KMS-11 (cell line): ENCODE data around the gene GOLM1.

Source experiments
- H2AFZ ChIP-seq: fragments of 200-600 bp; sonication (generic); 2 replicates; pipeline ENCODE4 v1.6.1; 2016; ENCODE audit warnings: antibody characterized with exemption, mixed run types, low read depth
- H3K27ac ChIP-seq: fragments of 200-600 bp; sonication (generic); 2 replicates; pipeline ENCODE4 v1.6.1; 2016; ENCODE audit warnings: mild to moderate bottlenecking, mixed run types
- H3K27me3 ChIP-seq: fragments of 200-600 bp; sonication (generic); 2 replicates; pipeline ENCODE4 v1.6.1; 2017; ENCODE audit warnings: mild to moderate bottlenecking, low read depth, mixed run types, moderate library complexity; ENCODE audit not compliant: insufficient read depth
- H3K36me3 ChIP-seq: fragments of 200-600 bp; sonication (generic); 2 replicates; pipeline ENCODE4 v1.6.1; 2017; ENCODE audit warnings: mild to moderate bottlenecking, mixed run types; ENCODE audit not compliant: insufficient read depth
- H3K4me1 ChIP-seq: fragments of 200-600 bp; sonication (generic); 2 replicates; pipeline ENCODE4 v1.6.1; 2016; ENCODE audit warnings: mild to moderate bottlenecking, low read depth, mixed run types; ENCODE audit not compliant: poor library complexity, severe bottlenecking
- H3K4me2 ChIP-seq: fragments of 200-600 bp; sonication (generic); 2 replicates; pipeline ENCODE4 v1.7.0; 2016; ENCODE audit warnings: mild to moderate bottlenecking, mixed run types
- H3K4me3 ChIP-seq: fragments of 200-600 bp; sonication (generic); IDR thresholded peaks from 2 replicates; pipeline ENCODE4 v1.6.1; 2017; ENCODE audit warnings: low read depth, low read length, mixed read lengths; ENCODE audit not compliant: insufficient read depth
- H3K79me2 ChIP-seq: fragments of 200-600 bp; sonication (generic); 2 replicates; pipeline ENCODE4 v1.6.1; 2016; ENCODE audit warnings: low read depth, mixed run types; ENCODE audit not compliant: insufficient read depth
- H3K9ac ChIP-seq: fragments of 200-600 bp; sonication (generic); 2 replicates; pipeline ENCODE4 v1.6.1; 2016; ENCODE audit warnings: mild to moderate bottlenecking, mixed run types
- H4K20me1 ChIP-seq: fragments of 200-600 bp; sonication (generic); 2 replicates; pipeline ENCODE4 v1.6.1; 2016; ENCODE audit warnings: mild to moderate bottlenecking, mixed run types; ENCODE audit not compliant: insufficient read depth
- CTCF ChIP-seq: fragments of 200-600 bp; sonication (generic); conservative IDR thresholded peaks from 2 replicates; pipeline ENCODE4 v1.6.1; 2017; ENCODE audit warnings: low read depth, mild to moderate bottlenecking, antibody characterized with exemption, low read length, moderate library complexity, mixed read lengths

GOLM1 gene

GRCh38 chr9:86102626-86103025, 3.3 kb upstream of the GOLM1 start:
- Histone ChIP-seq H3K27ac (no peak overlapping the region), H3K9ac (no peak overlapping the region), H3K79me2 (peaks cover 8% of the 10 kb centered on the region; the same call in 1 of the 2 replicates), H2AFZ (no peak overlapping the region), H3K4me3 (no peak overlapping the region), H4K20me1 (no peaks in the 10 kb centered on the region), H3K36me3 (no peaks in the 10 kb centered on the region), H3K27me3 (no peaks in the 10 kb centered on the region), H3K4me2 (no peak overlapping the region), H3K4me1 (peaks cover 39% of the 10 kb centered on the region)
- no peak for TF ChIP-seq CTCF

- H3K4me3 ChIP-seq, result no peak overlapping the region
- peak overlapping the region; percentile 64 for H3K4me2 ChIP-seq
- H3K9ac ChIP-seq, result peak overlapping the region; percentile 80
- H3K79me2 ChIP-seq, result peaks cover 36% of the 10 kb centered on the region
- peak overlapping the region; percentile 98 for H2AFZ ChIP-seq
- H3K36me3 ChIP-seq, result no peaks in the 10 kb centered on the region
- peaks cover 48% of the 10 kb centered on the region for H3K4me1 ChIP-seq
- no peak for TF ChIP-seq CTCF
- H3K27ac ChIP-seq, result peak overlapping the region; percentile 80
- H3K27me3 ChIP-seq, result no peaks in the 10 kb centered on the region
- no peaks in the 10 kb centered on the region; the same call in 1 of the 2 replicates for H4K20me1 ChIP-seq
Observed at GRCh38 chr9:86099701-86100364, 475 bp upstream of the GOLM1 start.

- peaks cover 48% of the 10 kb centered on the region for H3K4me1 ChIP-seq
- H3K4me3 ChIP-seq, result no peak overlapping the region
- peaks cover 56% of the 10 kb centered on the region for H3K79me2 ChIP-seq
- peak overlapping the region; percentile 67; the same call in 1 of the 2 replicates for H3K9ac ChIP-seq
- no peaks in the 10 kb centered on the region; the same call in 1 of the 2 replicates for H4K20me1 ChIP-seq
- peak overlapping the region; percentile 72 for H3K4me2 ChIP-seq
- H3K27me3 ChIP-seq, result no peaks in the 10 kb centered on the region
- peak overlapping the region; percentile 71; the same call in 1 of the 2 replicates for H3K27ac ChIP-seq
- H3K36me3 ChIP-seq, result no peaks in the 10 kb centered on the region
- TF ChIP-seq CTCF, result no peak
- no peak overlapping the region for H2AFZ ChIP-seq
Observed at GRCh38 chr9:86097510-86098224, 1.7 kb downstream of the GOLM1 start.

- Histone ChIP-seq H3K79me2 (peaks cover 65% of the 10 kb centered on the region), H3K4me1 (peaks cover 46% of the 10 kb centered on the region), H3K4me2 (peak overlapping the region; percentile 72)
Observed at GRCh38 chr9:86096386-86096785, 3.0 kb downstream of the GOLM1 start.

More at GRCh38 chr9:86096386-86096785, 3.0 kb downstream of the GOLM1 start:
- no peaks in the 10 kb centered on the region for H3K36me3 ChIP-seq
- no peak overlapping the region for H3K9ac ChIP-seq
- no peak overlapping the region for H3K4me3 ChIP-seq
- H2AFZ ChIP-seq, result no peak overlapping the region
- no peaks in the 10 kb centered on the region; the same call in 1 of the 2 replicates for H4K20me1 ChIP-seq
- TF ChIP-seq CTCF, result no peak
- peak overlapping the region; percentile 5; the same call in 1 of the 2 replicates for H3K27ac ChIP-seq
- no peaks in the 10 kb centered on the region for H3K27me3 ChIP-seq
